Naive thymus-derived CD4-positive, alpha-beta T cell (primary cell): ENCODE results near the gene SLC4A3. TPM values are rescaled to one million over a fixed set of nuclear protein-coding genes. Genes with fewer than 3 reads are reported as not detected.

ENCODE experiments used
- ATAC-seq: fragments of 150-1000 bp; cut with Tn5 transposase; 2 replicates; pipeline ENCODE4 v1.10.0; 2021; ENCODE audit warnings: mild to moderate bottlenecking, moderate library complexity
- CTCF ChIA-PET: fragments of 350-600 bp; sonication (Branson Sonifier 250); formaldehyde crosslinking; loops from one replicate; lab custom pipeline; 2021; ENCODE audit warnings: antibody characterized with exemption; lab: Charles Lee
- POLR2A ChIA-PET: fragments of 350-600 bp; sonication (Branson Sonifier 250); formaldehyde crosslinking; loops from one replicate; lab custom pipeline; 2021; ENCODE audit warnings: antibody characterized with exemption, inconsistent platforms; lab: Charles Lee
- DNase-seq, 9 donors: peaks; one replicate each; pipeline versions ENCODE4 v3.0.0 to v3.0.0-alpha.2; 2020 to 2022; ENCODE audit warnings: mixed read lengths in 1 of 9
- H3K27ac ChIP-seq: one replicate; pipeline ENCODE4 v1.7.0; 2013; ENCODE audit warnings: mild to moderate bottlenecking, low read depth, low read length, moderate library complexity
- H3K27me3 ChIP-seq, 2 donors: one replicate each; pipeline ENCODE4 v1.7.0; 2013; ENCODE audit warnings: low read length in 2 of 2, mild to moderate bottlenecking in 2 of 2, moderate library complexity in 2 of 2; ENCODE audit not compliant: control insufficient read depth in 2 of 2, insufficient read depth in 2 of 2
- H3K36me3 ChIP-seq, 3 experiments: 1 replicate in 2 of 3; 2 replicates in 1 of 3; pipeline ENCODE4 v1.7.0; 2013; ENCODE audit warnings: low read length in 3 of 3, mild to moderate bottlenecking in 3 of 3, moderate library complexity in 1 of 3; ENCODE audit not compliant: insufficient read depth in 3 of 3, control insufficient read depth in 2 of 3
- H3K4me1 ChIP-seq, 2 donors: one replicate each; pipeline ENCODE4 v1.7.0; 2013; ENCODE audit warnings: low read length in 2 of 2, mild to moderate bottlenecking in 2 of 2, moderate library complexity in 1 of 2; ENCODE audit not compliant: control insufficient read depth in 2 of 2, insufficient read depth in 2 of 2
- H3K4me3 ChIP-seq: 2 replicates; pipeline ENCODE4 v1.7.0; 2013; ENCODE audit warnings: mild to moderate bottlenecking, low read length
- H3K9me3 ChIP-seq, 3 experiments: 1 replicate in 2 of 3; 2 replicates in 1 of 3; pipeline ENCODE4 v1.7.0; 2013; ENCODE audit warnings: low read length in 3 of 3; ENCODE audit not compliant: control insufficient read depth in 2 of 3
- H3K27ac Mint-ChIP-seq, 9 donors: one replicate each; pipeline ENCODE4 v1.8.0; 2020 to 2022; ENCODE audit warnings: mixed read lengths in 9 of 9, mild to moderate bottlenecking in 8 of 9, moderate library complexity in 5 of 9, inconsistent platforms in 2 of 9
- H3K27me3 Mint-ChIP-seq, 5 donors: one replicate each; pipeline ENCODE4 v1.8.0; 2021 to 2022; ENCODE audit warnings: mixed read lengths in 5 of 5, mild to moderate bottlenecking in 1 of 5
- H3K36me3 Mint-ChIP-seq, 5 donors: one replicate each; pipeline ENCODE4 v1.8.0; 2020 to 2022; ENCODE audit warnings: mixed read lengths in 5 of 5, mild to moderate bottlenecking in 3 of 5, inconsistent platforms in 1 of 5
- H3K4me1 Mint-ChIP-seq, 7 donors: one replicate each; pipeline ENCODE4 v1.8.0; 2020 to 2022; ENCODE audit warnings: mixed read lengths in 7 of 7, mild to moderate bottlenecking in 3 of 7, inconsistent platforms in 1 of 7
- H3K4me3 Mint-ChIP-seq, 10 donors: one replicate each; pipeline ENCODE4 v1.8.0; 2020 to 2022; ENCODE audit warnings: mild to moderate bottlenecking in 10 of 10, mixed read lengths in 10 of 10, moderate library complexity in 6 of 10, inconsistent platforms in 2 of 10
- H3K9me3 Mint-ChIP-seq, 11 donors: one replicate each; pipeline ENCODE4 v1.8.0; 2020 to 2022; ENCODE audit warnings: mixed read lengths in 11 of 11, mild to moderate bottlenecking in 4 of 11, inconsistent platforms in 1 of 11, moderate library complexity in 1 of 11
- intact Hi-C, 2 donors: fragments of 100-400 bp; cut with micrococcal nuclease; formaldehyde crosslinking; loops; one replicate each; pipeline ENCODE4 v1.15.1; 2023
- polyA plus RNA-seq, 2 donors: library from polyadenylated mRNA; unstranded; fragments of 300-500 nt; fragmentation: Illumina TruSeq; gene quantifications; one replicate each; pipeline ENCODE4 v1.2.3, GENCODE V29; 2021
- total RNA-seq, 6 experiments: library from RNA in 5 of 6; stranded (reverse) in 5 of 6; gene quantifications; 1 replicate in 5 of 6; 2 replicates in 1 of 6; pipeline ENCODE4 v1.2.3 and lab custom pipeline; 2021 to 2026

Gene SLC4A3
- total and polyA plus RNA-seq, 7 experiments from 2014 or later: 0.19 to 3.4 (median 0.34) TPM; not detected in 4

- Mint-ChIP-seq H3K4me3 (no peak overlapping the region), H3K4me1 (peaks cover 0 to 2% (median 0%) of the 10 kb centered on the region in 7 donors), H3K36me3 (no peaks in the 10 kb centered on the region), H3K27ac (no peak overlapping the region), H3K27me3 (peaks cover 29 to 51% (median 48%) of the 10 kb centered on the region in 5 donors), H3K9me3 (peaks cover 0 to 14% (median 7%) of the 10 kb centered on the region in 11 donors)
- H3K27me3 ChIP-seq: peaks cover 0 to 3% of the 10 kb centered on the region in 2 donors
- CTCF ChIA-PET: interaction anchor here (0.6 kb wide), 1 partner anchor 191 kb away, joined by 3 read pairs; no protein-coding TSS in a partner anchor
- no peaks in the 10 kb centered on the region for H3K36me3 ChIP-seq
- no peaks in the 10 kb centered on the region for H3K9me3 ChIP-seq
- ATAC-seq (no peak), DNase-seq (no peak)
- intact Hi-C loops: no loop called here
- POLR2A ChIA-PET: no interaction called here
- H3K27ac ChIP-seq: no peak overlapping the region
- no peaks in the 10 kb centered on the region for H3K4me1 ChIP-seq
- H3K4me3 ChIP-seq: no peak overlapping the region
Measured at GRCh38 chr2:219656526-219656925, 29.1 kb downstream of the SLC4A3 start.

GRCh38 chr2:219658196-219658846 lies 30.9 kb downstream of the SLC4A3 start:
- Histone ChIP-seq H3K9me3 (no peaks in the 10 kb centered on the region), H3K4me3 (no peak overlapping the region), H3K27ac (no peak overlapping the region), H3K36me3 (no peaks in the 10 kb centered on the region), H3K4me1 (no peaks in the 10 kb centered on the region), H3K27me3 (peaks cover 0 to 3% of the 10 kb centered on the region in 2 donors)
- peaks cover 21 to 46% (median 41%) of the 10 kb centered on the region in 5 donors for H3K27me3 Mint-ChIP-seq
- no peak for ATAC-seq
- ChIA-PET POLR2A (no interaction called here), CTCF (no interaction called here)
- DNase-seq: no peak
- intact Hi-C loops: no loop called here
- peaks cover 0 to 10% (median 5%) of the 10 kb centered on the region in 11 donors for H3K9me3 Mint-ChIP-seq
- H3K4me3 Mint-ChIP-seq: no peak overlapping the region
- no peak overlapping the region for H3K27ac Mint-ChIP-seq
- peaks cover 0 to 3% (median 0%) of the 10 kb centered on the region in 7 donors for H3K4me1 Mint-ChIP-seq
- H3K36me3 Mint-ChIP-seq: no peaks in the 10 kb centered on the region

- no peaks in the 10 kb centered on the region for H3K4me1 ChIP-seq
- peaks cover 0 to 3% (median 0%) of the 10 kb centered on the region in 7 donors for H3K4me1 Mint-ChIP-seq
- no peaks in the 10 kb centered on the region for H3K36me3 ChIP-seq
- H3K27ac Mint-ChIP-seq: no peak overlapping the region
- intact Hi-C loops: no loop called here
- H3K36me3 Mint-ChIP-seq: no peaks in the 10 kb centered on the region
- peaks cover 0 to 10% (median 5%) of the 10 kb centered on the region in 11 donors for H3K9me3 Mint-ChIP-seq
- H3K27me3 ChIP-seq: peaks cover 0 to 3% of the 10 kb centered on the region in 2 donors
- ATAC-seq (no peak), DNase-seq (no peak)
- ChIA-PET POLR2A (no interaction called here), CTCF (no interaction called here)
- H3K4me3 ChIP-seq: no peak overlapping the region
- no peak overlapping the region for H3K27ac ChIP-seq
- H3K27me3 Mint-ChIP-seq: peaks cover 19 to 44% (median 41%) of the 10 kb centered on the region in 5 donors
- H3K4me3 Mint-ChIP-seq: no peak overlapping the region
- H3K9me3 ChIP-seq: no peaks in the 10 kb centered on the region
Measured at GRCh38 chr2:219658874-219659273, 31.4 kb downstream of the SLC4A3 start.

- POLR2A ChIA-PET: no interaction called here
- no peak overlapping the region for H3K4me3 ChIP-seq
- CTCF ChIA-PET: no interaction called here
- H3K27me3 Mint-ChIP-seq: peaks cover 9 to 42% (median 25%) of the 10 kb centered on the region in 5 donors
- H3K4me1 ChIP-seq: no peaks in the 10 kb centered on the region
- no peak overlapping the region for H3K27ac Mint-ChIP-seq
- intact Hi-C loops: no loop called here
- no peak overlapping the region for H3K4me3 Mint-ChIP-seq
- DNase-seq (no peak), ATAC-seq (no peak)
- H3K9me3 ChIP-seq: no peaks in the 10 kb centered on the region
- no peaks in the 10 kb centered on the region for H3K36me3 Mint-ChIP-seq
- H3K36me3 ChIP-seq: no peaks in the 10 kb centered on the region
- H3K4me1 Mint-ChIP-seq: peaks cover 0 to 2% (median 0%) of the 10 kb centered on the region in 7 donors
- no peak overlapping the region for H3K27ac ChIP-seq
- H3K9me3 Mint-ChIP-seq: peaks cover 0 to 10% (median 4%) of the 10 kb centered on the region in 11 donors
- peaks cover 0 to 3% of the 10 kb centered on the region in 2 donors for H3K27me3 ChIP-seq
Measured at GRCh38 chr2:219661197-219661954, 33.9 kb downstream of the SLC4A3 start.

- Mint-ChIP-seq H3K4me3 (no peak overlapping the region), H3K36me3 (no peaks in the 10 kb centered on the region), H3K27ac (no peak overlapping the region), H3K9me3 (peaks cover 0 to 10% (median 4%) of the 10 kb centered on the region in 11 donors), H3K27me3 (peaks cover 9 to 41% (median 20%) of the 10 kb centered on the region in 5 donors), H3K4me1 (peaks cover 0 to 2% (median 0%) of the 10 kb centered on the region in 7 donors)
- no peaks in the 10 kb centered on the region for H3K9me3 ChIP-seq
- H3K4me1 ChIP-seq: no peaks in the 10 kb centered on the region
- H3K36me3 ChIP-seq: no peaks in the 10 kb centered on the region
- H3K4me3 ChIP-seq: no peak overlapping the region
- ChIA-PET POLR2A (no interaction called here), CTCF (no interaction called here)
- no peak overlapping the region for H3K27ac ChIP-seq
- intact Hi-C loops: no loop called here
- H3K27me3 ChIP-seq: no peaks in the 10 kb centered on the region
- DNase-seq (no peak), ATAC-seq (no peak)
Measured at GRCh38 chr2:219661955-219662395, 34.5 kb downstream of the SLC4A3 start.

GRCh38 chr2:219662566-219662965 lies 35.1 kb downstream of the SLC4A3 start:
- Mint-ChIP-seq H3K9me3 (peaks cover 0 to 10% (median 4%) of the 10 kb centered on the region in 11 donors), H3K27ac (no peak overlapping the region), H3K36me3 (no peaks in the 10 kb centered on the region), H3K27me3 (peaks cover 9 to 43% (median 20%) of the 10 kb centered on the region in 5 donors), H3K4me1 (peaks cover 0 to 2% (median 0%) of the 10 kb centered on the region in 7 donors), H3K4me3 (no peak overlapping the region)
- Histone ChIP-seq H3K4me1 (no peaks in the 10 kb centered on the region), H3K27ac (no peak overlapping the region), H3K27me3 (no peaks in the 10 kb centered on the region), H3K4me3 (no peak overlapping the region), H3K36me3 (no peaks in the 10 kb centered on the region), H3K9me3 (no peaks in the 10 kb centered on the region)
- DNase-seq (no peak), ATAC-seq (no peak)
- CTCF ChIA-PET: no interaction called here
- POLR2A ChIA-PET: no interaction called here
- intact Hi-C loops: no loop called here
